Measurements from ENCODE around the gene C10orf90. TPM values are rescaled to one million over a fixed set of nuclear protein-coding genes. Genes with fewer than 3 reads are reported as not detected.

Gene C10orf90
- total and polyA plus RNA-seq, 12 donors, result 0.04 to 0.36 TPM; not detected in 10

- DNase-seq, result no peak
- TF ChIP-seq CTCF (IDR thresholded peaks at IDR 0.05), result peak in 7 of 9 donors; percentile 16 to 50 (median 22)
- H3K4me3 ChIP-seq, result no peak overlapping the region
- ATAC-seq, result no peak
- WGBS, 2 donors, result 29 to 40% methylated on average over 3 of the region's 3 CpGs
- H3K27ac ChIP-seq, result no peak overlapping the region
- H3K27me3 ChIP-seq, result peaks cover 0 to 11% (median 3%) of the 10 kb centered on the region in 7 donors
- no peaks in the 10 kb centered on the region for H3K4me1 ChIP-seq
- intact Hi-C loops (cut with DNase I), result no loop called here
- no peaks in the 10 kb centered on the region for H3K36me3 ChIP-seq
- no peaks in the 10 kb centered on the region for H3K9me3 ChIP-seq
Observed at GRCh38 chr10:126598009-126598408, 72.5 kb downstream of the C10orf90 start.

- no peak for ATAC-seq
- H3K9me3 ChIP-seq, result no peaks in the 10 kb centered on the region
- 68 to 80% methylated on average over 2 of the region's 2 CpGs for WGBS, 2 donors
- no peaks in the 10 kb centered on the region for H3K4me1 ChIP-seq
- TF ChIP-seq CTCF (IDR thresholded peaks at IDR 0.05), result no peak
- H3K27ac ChIP-seq, result no peak overlapping the region
- intact Hi-C loops (cut with DNase I), result no loop called here
- H3K4me3 ChIP-seq, result no peak overlapping the region
- DNase-seq, result no peak
- H3K36me3 ChIP-seq, result no peaks in the 10 kb centered on the region
- peaks cover 0 to 11% (median 3%) of the 10 kb centered on the region in 7 donors for H3K27me3 ChIP-seq
Observed at GRCh38 chr10:126597211-126597610, 73.3 kb downstream of the C10orf90 start.

GRCh38 chr10:126596472-126597016 lies 73.9 kb downstream of the C10orf90 start:
- H3K4me3 ChIP-seq, result no peak overlapping the region
- no peaks in the 10 kb centered on the region for H3K4me1 ChIP-seq
- intact Hi-C loops (cut with DNase I), result no loop called here
- TF ChIP-seq CTCF (IDR thresholded peaks at IDR 0.05), result no peak
- H3K27me3 ChIP-seq, result peaks cover 0 to 11% (median 3%) of the 10 kb centered on the region in 7 donors
- no peak for DNase-seq
- ATAC-seq, result no peak
- H3K9me3 ChIP-seq, result no peaks in the 10 kb centered on the region
- H3K27ac ChIP-seq, result no peak overlapping the region
- 84 to 88% methylated on average over 3 of the region's 3 CpGs for WGBS, 2 donors
- no peaks in the 10 kb centered on the region for H3K36me3 ChIP-seq

GRCh38 chr10:126595160-126595559 lies 75.3 kb downstream of the C10orf90 start:
- ATAC-seq, result no peak
- WGBS, 2 donors, result 47 to 49% methylated on average over 2 of the region's 2 CpGs

More at GRCh38 chr10:126595160-126595559, 75.3 kb downstream of the C10orf90 start:
- DNase-seq, result no peak
- Histone ChIP-seq H3K27ac (no peak overlapping the region), H3K9me3 (no peaks in the 10 kb centered on the region), H3K4me3 (no peak overlapping the region), H3K36me3 (no peaks in the 10 kb centered on the region), H3K4me1 (no peaks in the 10 kb centered on the region), H3K27me3 (peaks cover 0 to 7% (median 1%) of the 10 kb centered on the region in 7 donors)
- TF ChIP-seq CTCF (IDR thresholded peaks at IDR 0.05), result no peak
- intact Hi-C loops (cut with DNase I), result no loop called here

All from heart right ventricle (tissue), 16 donors.